Panc1 (cell line): ENCODE results near the gene PLA2G10. TPM values are rescaled to one million over a fixed set of nuclear protein-coding genes. Genes with fewer than 3 reads are reported as not detected.
A peak's percentile ranks its signal among the peaks of the same experiment; 100 is the strongest.

Experiments used
- ATAC-seq: fragments of 200-7000 bp; cut with Tn5 transposase; 2 replicates; pipeline ENCODE4 v1.9.1; 2020; ENCODE audit warnings: mild to moderate bottlenecking, moderate library complexity
- BruUV-seq: library from RNA; stranded (reverse); fragments of 400-500 nt; replicated peaks from 2 replicates; lab custom pipeline; 2021; lab: Mats Ljungman, UMichigan
- CTCF ChIA-PET: fragments of 300-600 bp; sonication (Branson Sonifier 250); formaldehyde crosslinking; loops from one replicate; lab custom pipeline; 2022; ENCODE audit warnings: antibody characterized with exemption; lab: Charles Lee
- POLR2A ChIA-PET: fragments of 300-600 bp; sonication (Branson Sonifier 250); formaldehyde crosslinking; loops from one replicate; lab custom pipeline; 2022; ENCODE audit warnings: antibody characterized with exemption; lab: Charles Lee
- DNase-seq: peaks from one replicate; pipeline ENCODE4 v3.0.0-alpha.2; 2010; ENCODE audit warnings: low read depth, low spot score
- H3K27ac ChIP-seq: 2 replicates; pipeline ENCODE4 v1.5.1; 2011; ENCODE audit warnings: mild to moderate bottlenecking, low read length, inconsistent platforms
- H3K27me3 ChIP-seq: fragments of 200-500 bp; sonication (Bioruptor generic); 2 replicates; pipeline ENCODE4 v1.6.0; 2014; ENCODE audit warnings: low read length, inconsistent platforms; ENCODE audit not compliant: control insufficient read depth, insufficient read depth
- H3K36me3 ChIP-seq: fragments of 200-500 bp; sonication (Bioruptor generic); 2 replicates; pipeline ENCODE4 v1.5.1; 2014; ENCODE audit warnings: inconsistent platforms, mild to moderate bottlenecking, low read length, moderate library complexity; ENCODE audit not compliant: control insufficient read depth, insufficient read depth
- H3K4me1 ChIP-seq: 2 replicates; pipeline ENCODE4 v1.5.1; 2011; ENCODE audit warnings: inconsistent platforms, mild to moderate bottlenecking, low read length, moderate library complexity; ENCODE audit not compliant: control insufficient read depth, insufficient read depth
- H3K4me3 ChIP-seq, 2 experiments: 2 replicates each; pipeline ENCODE4 v1.5.1; 2011 to 2012; ENCODE audit warnings: low read depth in 2 of 2, low read length in 2 of 2, mild to moderate bottlenecking in 2 of 2, inconsistent platforms in 1 of 2, moderate library complexity in 1 of 2
- H3K9me3 ChIP-seq: fragments of 200-500 bp; sonication (Bioruptor generic); 2 replicates; pipeline ENCODE4 v1.5.1; 2014; ENCODE audit warnings: low read depth, mild to moderate bottlenecking, inconsistent platforms, low read length, moderate library complexity; ENCODE audit not compliant: control insufficient read depth, insufficient read depth
- POLR2AphosphoS5 ChIP-seq: IDR thresholded peaks from 2 replicates; pipeline ENCODE4 v1.6.1; 2012; ENCODE audit warnings: mild to moderate bottlenecking, low read depth, low read length, moderate library complexity
- SIN3A ChIP-seq: IDR thresholded peaks from 2 replicates; pipeline ENCODE4 v1.6.1; 2012; ENCODE audit warnings: low read depth, mild to moderate bottlenecking, low read length, moderate library complexity, borderline replicate concordance; ENCODE audit not compliant: insufficient read depth
- TCF7L2 ChIP-seq: IDR thresholded peaks from 2 replicates; pipeline ENCODE4 v1.6.1; 2011; ENCODE audit warnings: mild to moderate bottlenecking, low read depth, low read length, inconsistent platforms
- in situ Hi-C: cut with HindIII; loops from 2 replicates; pipeline ENCODE4 v1.10.0; 2016; ENCODE audit warnings: low sequenced_read_pairs, low pct_unique_long_range_greater_than_20kb
- intact Hi-C: fragments of 100-400 bp; cut with micrococcal nuclease; formaldehyde crosslinking; loops from one replicate; pipeline ENCODE4 v1.10.0; 2022; ENCODE audit not compliant: unreplicated experiment
- total RNA-seq: library from RNA; stranded (reverse); gene quantifications from one replicate; pipeline ENCODE4 v1.2.1, GENCODE V29; 2021; ENCODE audit not compliant: unreplicated experiment
- TF ChIP-seq, protein P1 (sequence below), 2 experiments: IDR thresholded peaks; 2 replicates each; pipeline ENCODE4 v1.6.1; 2011 to 2012; ENCODE audit warnings: low read depth in 2 of 2, control low read depth in 1 of 2, low read length in 1 of 2, mild to moderate bottlenecking in 1 of 2, moderate library complexity in 1 of 2; ENCODE audit not compliant: insufficient read depth in 1 of 2
- TF ChIP-seq, protein P2 (sequence below): fragments of 450-650 bp; IDR thresholded peaks from 2 replicates; pipeline ENCODE4 v1.5.1; 2017; ENCODE audit warnings: mild to moderate bottlenecking

The PLA2G10 gene
- total RNA-seq, 1 experiment from 2014 or later: 0.23 TPM

DNA sequence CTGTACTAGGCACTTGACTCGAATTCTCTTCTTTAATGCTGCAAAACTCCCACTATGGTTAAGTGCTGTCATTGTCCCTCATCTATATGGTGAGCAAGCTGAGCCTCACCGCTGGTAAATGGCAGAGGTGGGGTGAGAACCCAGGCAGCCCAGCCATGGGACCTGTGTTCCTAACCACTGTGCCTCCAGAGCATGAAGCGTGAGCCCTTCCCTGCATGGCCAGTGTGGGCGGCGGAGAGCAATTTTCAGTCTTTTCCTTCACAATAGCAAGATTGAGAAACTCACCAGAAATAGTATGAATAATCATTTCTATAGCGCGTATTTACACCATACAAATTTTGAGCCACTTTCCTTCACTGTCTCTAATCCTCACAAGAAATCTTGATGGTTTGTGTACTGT, 52.2 kb downstream of the PLA2G10 start:
- ChIA-PET CTCF (no interaction called here), POLR2A (no interaction called here)
- no peak for DNase-seq
- intact Hi-C loops: no loop called here
- peak; percentile 37; the same call in 1 of the 2 replicates for ATAC-seq
- Histone ChIP-seq H3K4me1 (0 out of 2 replicates have a peak, but pooled peaks cover 3% of the 10 kb centered on the region), H3K27ac (no peak overlapping the region), H3K9me3 (no peaks in the 10 kb centered on the region), H3K36me3 (peaks cover 12% of the 10 kb centered on the region), H3K4me3 (no peak overlapping the region), H3K27me3 (no peaks in the 10 kb centered on the region)
- in situ Hi-C loops: no loop called here
- BruUV-seq: no TSS peak
- TF ChIP-seq SIN3A (no peak), TCF7L2 (no peak), POLR2AphosphoS5 (no peak; the same call in 1 of the 2 replicates)
- TF ChIP-seq, protein P1, sequence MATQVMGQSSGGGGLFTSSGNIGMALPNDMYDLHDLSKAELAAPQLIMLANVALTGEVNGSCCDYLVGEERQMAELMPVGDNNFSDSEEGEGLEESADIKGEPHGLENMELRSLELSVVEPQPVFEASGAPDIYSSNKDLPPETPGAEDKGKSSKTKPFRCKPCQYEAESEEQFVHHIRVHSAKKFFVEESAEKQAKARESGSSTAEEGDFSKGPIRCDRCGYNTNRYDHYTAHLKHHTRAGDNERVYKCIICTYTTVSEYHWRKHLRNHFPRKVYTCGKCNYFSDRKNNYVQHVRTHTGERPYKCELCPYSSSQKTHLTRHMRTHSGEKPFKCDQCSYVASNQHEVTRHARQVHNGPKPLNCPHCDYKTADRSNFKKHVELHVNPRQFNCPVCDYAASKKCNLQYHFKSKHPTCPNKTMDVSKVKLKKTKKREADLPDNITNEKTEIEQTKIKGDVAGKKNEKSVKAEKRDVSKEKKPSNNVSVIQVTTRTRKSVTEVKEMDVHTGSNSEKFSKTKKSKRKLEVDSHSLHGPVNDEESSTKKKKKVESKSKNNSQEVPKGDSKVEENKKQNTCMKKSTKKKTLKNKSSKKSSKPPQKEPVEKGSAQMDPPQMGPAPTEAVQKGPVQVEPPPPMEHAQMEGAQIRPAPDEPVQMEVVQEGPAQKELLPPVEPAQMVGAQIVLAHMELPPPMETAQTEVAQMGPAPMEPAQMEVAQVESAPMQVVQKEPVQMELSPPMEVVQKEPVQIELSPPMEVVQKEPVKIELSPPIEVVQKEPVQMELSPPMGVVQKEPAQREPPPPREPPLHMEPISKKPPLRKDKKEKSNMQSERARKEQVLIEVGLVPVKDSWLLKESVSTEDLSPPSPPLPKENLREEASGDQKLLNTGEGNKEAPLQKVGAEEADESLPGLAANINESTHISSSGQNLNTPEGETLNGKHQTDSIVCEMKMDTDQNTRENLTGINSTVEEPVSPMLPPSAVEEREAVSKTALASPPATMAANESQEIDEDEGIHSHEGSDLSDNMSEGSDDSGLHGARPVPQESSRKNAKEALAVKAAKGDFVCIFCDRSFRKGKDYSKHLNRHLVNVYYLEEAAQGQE (IDR thresholded peaks at IDR 0.05; ENCODE audit: insufficient read depth in 1 of 2, low read depth in 2 of 2, low read length in 1 of 2): no peak
- TF ChIP-seq, protein P2, sequence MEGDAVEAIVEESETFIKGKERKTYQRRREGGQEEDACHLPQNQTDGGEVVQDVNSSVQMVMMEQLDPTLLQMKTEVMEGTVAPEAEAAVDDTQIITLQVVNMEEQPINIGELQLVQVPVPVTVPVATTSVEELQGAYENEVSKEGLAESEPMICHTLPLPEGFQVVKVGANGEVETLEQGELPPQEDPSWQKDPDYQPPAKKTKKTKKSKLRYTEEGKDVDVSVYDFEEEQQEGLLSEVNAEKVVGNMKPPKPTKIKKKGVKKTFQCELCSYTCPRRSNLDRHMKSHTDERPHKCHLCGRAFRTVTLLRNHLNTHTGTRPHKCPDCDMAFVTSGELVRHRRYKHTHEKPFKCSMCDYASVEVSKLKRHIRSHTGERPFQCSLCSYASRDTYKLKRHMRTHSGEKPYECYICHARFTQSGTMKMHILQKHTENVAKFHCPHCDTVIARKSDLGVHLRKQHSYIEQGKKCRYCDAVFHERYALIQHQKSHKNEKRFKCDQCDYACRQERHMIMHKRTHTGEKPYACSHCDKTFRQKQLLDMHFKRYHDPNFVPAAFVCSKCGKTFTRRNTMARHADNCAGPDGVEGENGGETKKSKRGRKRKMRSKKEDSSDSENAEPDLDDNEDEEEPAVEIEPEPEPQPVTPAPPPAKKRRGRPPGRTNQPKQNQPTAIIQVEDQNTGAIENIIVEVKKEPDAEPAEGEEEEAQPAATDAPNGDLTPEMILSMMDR: no peak

DNA sequence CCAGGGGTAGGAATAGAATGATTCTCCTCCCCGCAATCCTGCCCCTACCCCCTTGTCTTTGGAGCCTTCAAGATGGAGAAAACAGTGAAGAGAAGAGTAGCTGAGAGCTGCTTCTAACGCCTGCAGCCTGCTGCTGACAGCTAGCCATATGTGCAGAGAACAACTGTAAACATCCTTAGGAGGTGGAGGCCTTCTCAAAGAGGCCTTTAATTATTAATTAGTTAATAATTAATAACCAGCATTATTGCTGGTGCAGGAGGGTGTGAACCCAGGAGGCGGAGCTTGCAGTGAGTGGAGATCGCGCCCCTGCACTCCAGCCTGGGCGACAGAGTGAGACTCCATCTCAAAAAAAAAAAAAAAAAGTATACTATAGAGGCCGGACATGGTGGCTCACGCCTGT, 52.9 kb downstream of the PLA2G10 start:
- ChIA-PET POLR2A (no interaction called here), CTCF (no interaction called here)
- Histone ChIP-seq H3K9me3 (no peaks in the 10 kb centered on the region), H3K4me1 (0 out of 2 replicates have a peak, but pooled peaks cover 5% of the 10 kb centered on the region), H3K27me3 (no peaks in the 10 kb centered on the region), H3K27ac (no peak overlapping the region), H3K4me3 (no peak overlapping the region), H3K36me3 (peaks cover 12% of the 10 kb centered on the region)
- TF ChIP-seq, protein P1 (IDR thresholded peaks at IDR 0.05; ENCODE audit: insufficient read depth in 1 of 2, low read depth in 2 of 2, low read length in 1 of 2): no peak
- TF ChIP-seq, protein P2: no peak
- TF ChIP-seq POLR2AphosphoS5 (no peak), SIN3A (no peak), TCF7L2 (no peak)
- no peak for ATAC-seq
- intact Hi-C loops (no loop called here), in situ Hi-C loops (no loop called here)
- BruUV-seq: no TSS peak
- DNase-seq: no peak
